ENCODE measurements around the gene TMC4. TPM values are rescaled to one million over a fixed set of nuclear protein-coding genes. Genes with fewer than 3 reads are reported as not detected.
"Not testable (repeated sequence)": the region's sequence is repeated elsewhere in the genome, so short reads cannot be mapped to it uniquely, and the experiment has no call there.

The TMC4 gene
- total RNA-seq, 2 donors from 2014 or later, result 1.0 to 1.1 TPM

DNA sequence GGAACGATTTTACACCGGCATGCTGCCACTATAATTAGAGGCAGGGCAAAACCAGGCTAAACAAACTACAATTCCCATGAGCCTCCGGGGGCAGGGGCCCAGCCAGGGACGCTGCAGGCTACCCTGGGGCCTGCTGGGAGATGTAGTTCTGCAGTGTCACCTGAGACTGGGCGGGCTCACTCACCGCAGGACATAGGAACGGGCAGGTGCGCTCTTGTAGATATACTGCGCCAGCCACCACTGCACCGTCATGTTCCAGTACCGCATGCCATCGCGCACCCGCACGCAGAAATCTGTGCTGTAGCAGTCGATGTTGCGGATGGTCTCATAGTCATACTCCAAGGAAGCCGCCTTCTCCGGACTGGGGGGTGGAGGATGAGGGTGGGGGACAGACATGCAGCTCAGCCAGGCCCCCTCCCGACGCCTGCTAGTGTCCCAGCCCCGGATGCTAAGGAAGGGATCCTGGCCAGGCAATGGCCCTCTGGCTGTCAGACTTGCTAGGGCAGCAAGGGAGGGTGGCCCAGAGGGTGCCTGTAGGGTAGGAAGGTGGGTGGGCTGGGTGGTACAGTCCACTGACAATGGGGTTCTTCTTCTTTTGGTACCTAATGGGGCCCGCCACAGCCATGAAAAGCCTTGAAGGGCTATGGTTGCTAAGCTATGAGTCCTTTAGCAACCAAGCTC is 5.8 kb upstream of the TMC4 start:
- peak; percentile 57 for ATAC-seq (replicated peaks)
- Mint-ChIP-seq H3K27ac (no peak overlapping the region), H3K9me3 (no peaks in the 10 kb centered on the region), H3K4me1 (no peaks in the 10 kb centered on the region), H3K4me3 (no peak overlapping the region), H3K27me3 (no peaks in the 10 kb centered on the region), H3K36me3 (ENCODE audit: low read depth) (peaks cover 52% of the 10 kb centered on the region)

DNA sequence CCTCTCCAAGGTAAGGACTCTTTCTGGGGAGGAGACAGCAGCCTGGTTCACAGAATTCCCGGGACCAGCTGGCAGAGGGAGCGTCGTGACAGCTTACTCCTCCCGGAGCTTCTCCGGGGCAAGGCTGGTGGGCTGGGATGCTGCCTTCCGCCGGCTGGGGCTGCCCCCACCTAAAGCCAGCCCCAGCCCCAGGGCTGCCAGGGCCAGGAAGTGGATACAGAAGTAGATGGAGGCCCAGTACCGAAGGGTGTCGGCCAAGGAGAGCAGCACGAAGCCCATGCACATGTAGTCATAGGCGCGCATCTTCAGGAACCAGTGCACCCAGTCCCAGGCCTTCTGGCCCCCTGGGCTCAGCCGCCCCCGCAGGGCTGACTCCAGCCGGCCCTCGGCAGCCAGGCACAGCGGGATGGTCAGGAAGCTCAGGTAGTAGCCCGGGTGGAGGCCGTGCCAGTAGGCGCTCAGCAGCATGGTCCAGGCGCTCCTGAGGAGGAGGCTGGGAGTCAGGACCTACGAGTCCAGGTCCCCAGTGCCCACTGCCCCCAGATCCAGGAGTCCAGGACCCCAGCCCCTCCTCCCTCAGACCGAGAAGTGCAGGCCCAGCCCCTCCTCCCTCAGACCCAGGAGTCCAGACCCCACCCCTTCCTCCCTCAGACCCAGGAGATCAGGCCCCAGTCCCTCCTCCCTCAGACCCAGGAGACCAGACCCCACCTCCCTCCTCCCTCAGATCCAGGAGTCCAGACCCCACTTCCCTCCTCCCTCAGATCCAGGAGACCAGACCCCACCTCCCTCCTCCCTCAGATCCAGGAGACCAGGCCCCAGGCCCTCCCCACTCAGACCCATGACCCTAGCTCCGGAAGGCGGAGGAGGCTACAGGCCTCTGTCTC is 1.2 kb upstream of the TMC4 start:
- peak; percentile 19 for ATAC-seq (replicated peaks)
- Mint-ChIP-seq H3K9me3 (no peaks in the 10 kb centered on the region), H3K27me3 (no peaks in the 10 kb centered on the region), H3K4me1 (no peaks in the 10 kb centered on the region), H3K27ac (no peak overlapping the region), H3K4me3 (no peak overlapping the region), H3K36me3 (ENCODE audit: low read depth) (peaks cover 29% of the 10 kb centered on the region)

- Mint-ChIP-seq H3K9me3 (no peaks in the 10 kb centered on the region), H3K4me3 (no peak overlapping the region), H3K27ac (no peak overlapping the region)
Observed at GRCh38 chr19:54173359-54173699, 369 bp upstream of the TMC4 start.

GRCh38 chr19:54171736-54172431 is 1.1 kb downstream of the TMC4 start:
- H3K27ac Mint-ChIP-seq; H3K4me3 Mint-ChIP-seq; ATAC-seq (replicated peaks); H3K27me3 Mint-ChIP-seq; H3K9me3 Mint-ChIP-seq; H3K4me1 Mint-ChIP-seq: not testable (repeated sequence)
- H3K36me3 Mint-ChIP-seq (ENCODE audit: low read depth), result peaks cover 12% of the 10 kb centered on the region

More at GRCh38 chr19:54173359-54173699, 369 bp upstream of the TMC4 start:
- no peak for ATAC-seq (replicated peaks)
- Mint-ChIP-seq H3K27me3 (no peaks in the 10 kb centered on the region), H3K4me1 (no peaks in the 10 kb centered on the region), H3K36me3 (ENCODE audit: low read depth) (peaks cover 21% of the 10 kb centered on the region)

GRCh38 chr19:54169149-54169740 is 3.7 kb downstream of the TMC4 start:
- no peak for ATAC-seq (replicated peaks)
- peaks cover 6% of the 10 kb centered on the region for H3K4me1 Mint-ChIP-seq
- no peaks in the 10 kb centered on the region for H3K9me3 Mint-ChIP-seq
- no peaks in the 10 kb centered on the region for H3K36me3 Mint-ChIP-seq (ENCODE audit: low read depth)
- H3K27ac Mint-ChIP-seq, result no peak overlapping the region
- H3K27me3 Mint-ChIP-seq, result no peaks in the 10 kb centered on the region
- H3K4me3 Mint-ChIP-seq, result no peak overlapping the region

DNA sequence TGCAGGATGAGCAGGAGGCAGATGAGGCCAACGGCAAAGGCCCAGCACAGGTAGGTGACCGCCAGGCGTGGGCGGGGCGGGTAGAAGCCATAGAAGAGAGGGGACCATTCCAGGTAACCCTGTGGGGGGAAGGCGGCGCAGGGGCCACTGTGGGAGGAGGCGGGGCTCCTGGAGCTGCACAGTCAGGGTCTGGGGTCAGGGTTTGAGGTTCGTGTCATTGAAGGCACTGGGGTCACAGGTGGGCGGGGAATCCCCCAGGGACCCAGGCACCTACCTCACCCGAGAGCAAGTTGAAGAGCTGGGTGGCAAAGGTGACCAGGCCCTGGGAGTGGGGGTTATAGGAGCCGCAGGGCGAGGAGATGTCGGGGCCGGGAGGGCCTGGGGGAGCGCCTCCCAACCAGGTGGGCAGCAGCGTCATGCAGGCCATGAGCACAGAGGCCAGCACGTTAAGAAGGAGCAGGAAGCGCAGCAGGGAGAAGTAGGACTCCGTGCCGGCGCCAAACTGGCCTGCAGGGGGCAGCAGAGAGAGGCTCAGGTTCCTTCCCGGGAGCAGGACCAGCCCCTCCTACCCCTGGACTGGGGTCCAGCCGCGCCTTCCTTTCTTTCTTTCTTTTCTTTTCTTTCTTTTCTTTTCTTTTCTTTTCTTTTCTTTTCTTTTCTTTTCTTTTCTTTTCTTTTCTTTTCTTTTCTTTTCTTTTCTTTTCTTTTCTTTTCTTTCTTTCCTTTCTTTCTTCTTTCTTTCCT is 4.6 kb downstream of the TMC4 start:
- Mint-ChIP-seq H3K27me3 (no peaks in the 10 kb centered on the region), H3K4me3 (peak overlapping the region; percentile 25)

DNA sequence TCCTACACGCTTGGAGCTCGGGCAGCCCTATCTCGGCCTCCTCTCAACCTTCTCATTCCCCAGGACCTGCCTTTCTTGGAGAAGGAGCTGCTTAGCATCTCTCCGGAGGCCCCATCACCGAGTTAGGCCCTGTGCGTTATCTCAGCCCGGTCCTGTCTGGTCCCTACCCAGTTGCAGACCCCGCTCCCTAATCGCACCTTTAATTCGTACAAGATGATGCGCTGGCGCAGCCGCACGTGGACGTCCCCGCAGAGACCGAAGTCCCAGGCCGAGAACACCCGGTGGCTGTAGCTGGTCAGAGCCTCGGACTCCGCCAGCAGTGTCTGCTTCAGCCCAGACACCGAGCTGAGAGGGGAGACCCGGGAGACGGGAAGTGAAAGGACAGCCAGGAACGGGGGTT is 7.7 kb downstream of the TMC4 start:
- peaks cover 25% of the 10 kb centered on the region for H3K4me1 Mint-ChIP-seq
- ATAC-seq (replicated peaks), result no peak
- H3K9me3 Mint-ChIP-seq, result no peaks in the 10 kb centered on the region
- H3K4me3 Mint-ChIP-seq, result no peak overlapping the region
- H3K36me3 Mint-ChIP-seq (ENCODE audit: low read depth), result no peaks in the 10 kb centered on the region
- no peak overlapping the region for H3K27ac Mint-ChIP-seq
- H3K27me3 Mint-ChIP-seq, result no peaks in the 10 kb centered on the region

More for the DNA sequence above, 4.6 kb downstream of the TMC4 start:
- ATAC-seq (replicated peaks), result peak; percentile 93
- H3K36me3 Mint-ChIP-seq (ENCODE audit: low read depth), result no peaks in the 10 kb centered on the region
- H3K9me3 Mint-ChIP-seq, result no peaks in the 10 kb centered on the region
- H3K27ac Mint-ChIP-seq, result no peak overlapping the region
- peaks cover 8% of the 10 kb centered on the region for H3K4me1 Mint-ChIP-seq

DNA sequence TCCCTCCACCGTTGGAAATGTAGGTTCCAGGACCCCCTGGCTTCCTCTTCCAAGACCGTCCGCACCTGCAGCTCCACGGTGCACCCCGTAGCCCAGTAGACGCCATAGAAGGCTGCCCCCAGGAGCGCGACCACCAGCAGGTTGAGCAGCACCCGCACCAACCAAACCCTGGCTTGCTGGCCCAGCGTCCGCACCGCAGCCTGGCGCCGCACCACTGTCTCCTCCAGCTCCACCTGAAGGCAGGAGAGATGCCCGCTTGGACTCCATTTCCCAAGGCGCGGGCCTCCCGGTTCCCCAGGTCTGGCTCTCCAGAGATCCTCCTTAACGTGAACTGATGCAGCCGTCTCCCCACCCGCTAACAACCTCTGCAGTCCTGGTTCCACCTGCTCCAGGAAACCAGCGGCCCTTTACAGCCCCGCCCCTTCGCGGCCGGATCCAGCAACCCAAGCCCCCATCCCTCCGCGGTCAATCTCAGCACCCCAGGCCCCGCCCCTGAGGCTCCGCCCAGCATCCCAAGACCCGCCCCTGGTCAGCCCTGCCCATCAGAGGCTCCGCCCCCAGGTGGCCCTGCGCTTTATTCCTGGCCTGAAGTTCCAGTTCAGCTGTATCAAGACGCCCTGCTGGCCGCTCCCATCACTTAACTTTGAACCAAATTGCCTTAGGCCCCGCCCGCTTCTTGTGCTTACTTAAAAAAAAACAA is 8.4 kb downstream of the TMC4 start:
- Mint-ChIP-seq H3K36me3 (ENCODE audit: low read depth) (peaks cover 4% of the 10 kb centered on the region), H3K27ac (no peak overlapping the region), H3K4me1 (peaks cover 25% of the 10 kb centered on the region), H3K27me3 (no peaks in the 10 kb centered on the region), H3K9me3 (no peaks in the 10 kb centered on the region), H3K4me3 (peak overlapping the region; percentile 64)
- no peak for ATAC-seq (replicated peaks)

- Mint-ChIP-seq H3K4me3 (peak overlapping the region; percentile 95), H3K27ac (no peak overlapping the region), H3K27me3 (no peaks in the 10 kb centered on the region), H3K9me3 (no peaks in the 10 kb centered on the region), H3K36me3 (ENCODE audit: low read depth) (peaks cover 15% of the 10 kb centered on the region), H3K4me1 (peaks cover 25% of the 10 kb centered on the region)
- no peak for ATAC-seq (replicated peaks)
Observed at GRCh38 chr19:54162884-54163283, 10.1 kb downstream of the TMC4 start.

- H3K27me3 Mint-ChIP-seq, result no peaks in the 10 kb centered on the region
Observed at GRCh38 chr19:54162241-54162805, 10.6 kb downstream of the TMC4 start.

DNA sequence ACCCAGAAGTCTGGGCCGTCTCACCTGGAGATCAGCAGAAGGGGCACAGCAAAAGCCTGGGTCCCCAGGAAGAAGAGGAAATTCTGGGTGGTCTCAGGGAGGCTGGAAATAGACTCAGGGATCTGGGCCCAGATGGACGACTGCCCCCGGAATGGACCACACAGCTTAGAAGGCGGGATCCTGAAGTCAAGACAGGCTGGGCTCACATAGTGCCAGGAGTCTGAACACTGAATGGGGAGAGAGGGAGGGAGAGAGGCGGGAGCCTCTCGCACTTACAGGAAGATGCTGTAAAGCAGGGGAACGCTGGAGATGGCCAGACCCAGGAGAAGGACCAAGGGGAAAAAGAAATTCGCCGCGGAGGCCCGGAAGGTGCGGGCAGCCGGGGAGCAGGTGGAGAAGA is 12.1 kb downstream of the TMC4 start:
- H3K27me3 Mint-ChIP-seq, result no peaks in the 10 kb centered on the region

More at GRCh38 chr19:54162241-54162805, 10.6 kb downstream of the TMC4 start:
- H3K9me3 Mint-ChIP-seq, result no peaks in the 10 kb centered on the region
- peak; percentile 10 for ATAC-seq (replicated peaks)
- no peak overlapping the region for H3K27ac Mint-ChIP-seq
- H3K4me1 Mint-ChIP-seq, result peaks cover 25% of the 10 kb centered on the region
- H3K36me3 Mint-ChIP-seq (ENCODE audit: low read depth), result peaks cover 19% of the 10 kb centered on the region
- H3K4me3 Mint-ChIP-seq, result peak overlapping the region; percentile 95

DNA sequence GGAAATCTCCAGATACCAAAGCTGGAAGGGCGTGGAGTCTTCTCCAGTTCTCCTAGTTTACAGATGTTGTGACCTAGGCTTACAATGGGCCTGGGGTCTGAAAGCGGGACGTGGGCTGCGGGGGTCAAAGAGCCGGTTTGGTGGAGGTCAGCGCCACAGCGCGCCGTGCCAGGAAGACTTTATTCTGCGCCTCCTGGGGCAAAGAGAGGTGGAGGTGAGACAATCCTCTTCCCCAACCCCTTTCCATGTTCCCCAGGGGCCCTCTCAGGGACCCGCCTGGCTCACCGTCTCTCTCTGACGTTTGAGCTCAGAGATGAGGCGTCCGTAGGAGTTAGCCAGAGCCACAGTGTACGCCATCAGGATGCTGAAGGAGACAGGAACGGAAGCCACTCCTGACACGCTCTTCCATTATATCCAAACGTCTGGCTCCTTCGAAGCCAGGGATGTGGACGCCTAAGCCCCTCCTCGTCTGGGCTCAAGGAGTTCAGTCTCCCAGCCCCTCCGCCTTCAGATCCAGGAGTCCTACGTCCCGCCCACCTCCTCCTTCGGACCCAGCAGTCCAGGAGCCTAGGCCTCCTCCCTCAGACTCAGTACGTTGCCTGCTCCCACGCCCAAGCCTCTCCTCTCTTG is 12.7 kb downstream of the TMC4 start:
- Mint-ChIP-seq H3K4me3 (peak overlapping the region; percentile 95), H3K27ac (peak overlapping the region; percentile 97), H3K4me1 (peaks cover 25% of the 10 kb centered on the region), H3K9me3 (no peaks in the 10 kb centered on the region), H3K36me3 (ENCODE audit: low read depth) (peaks cover 38% of the 10 kb centered on the region), H3K27me3 (no peaks in the 10 kb centered on the region)
- ATAC-seq (replicated peaks), result no peak

More for the DNA sequence above, 12.1 kb downstream of the TMC4 start:
- Mint-ChIP-seq H3K9me3 (no peaks in the 10 kb centered on the region), H3K4me3 (peak overlapping the region; percentile 95), H3K27ac (peak overlapping the region; percentile 97), H3K36me3 (ENCODE audit: low read depth) (peaks cover 34% of the 10 kb centered on the region), H3K4me1 (peaks cover 25% of the 10 kb centered on the region)
- ATAC-seq (replicated peaks), result no peak
